Measurements from ENCODE around the gene C14orf39.
A peak's percentile ranks its signal among the peaks of the same experiment; 100 is the strongest.

The C14orf39 gene

DNA sequence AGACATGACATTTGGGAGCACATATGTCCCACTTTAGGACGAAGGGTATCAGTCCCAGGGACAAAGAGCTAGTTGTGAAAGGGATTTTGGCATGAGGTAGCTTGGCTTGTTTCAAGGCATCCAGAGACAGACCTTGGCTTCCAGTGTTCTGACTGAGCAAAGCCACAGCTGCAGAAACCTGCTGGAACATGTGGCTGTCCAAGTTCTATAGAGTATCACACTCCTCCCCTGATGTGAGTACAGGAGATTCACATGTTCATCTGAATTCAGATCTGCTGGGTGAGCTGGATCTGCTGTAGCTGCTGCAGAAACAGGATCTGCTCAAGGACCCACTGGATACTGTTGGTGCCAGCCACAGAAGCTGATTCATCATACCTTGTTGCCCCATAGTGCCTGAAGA lies 10.1 kb upstream of the C14orf39 start:
- no peaks in the 10 kb centered on the region for H3K36me3 ChIP-seq (ENCODE audit: low read depth)
- H3K27ac ChIP-seq (ENCODE audit: poor library complexity, severe bottlenecking): no peak overlapping the region
- no peak overlapping the region for H3K4me3 ChIP-seq (ENCODE audit: severe bottlenecking)
- no peaks in the 10 kb centered on the region for H3K9me3 ChIP-seq (ENCODE audit: severe bottlenecking)
- no peak for ATAC-seq (ENCODE audit: low read depth)
- TF ChIP-seq, protein P1, sequence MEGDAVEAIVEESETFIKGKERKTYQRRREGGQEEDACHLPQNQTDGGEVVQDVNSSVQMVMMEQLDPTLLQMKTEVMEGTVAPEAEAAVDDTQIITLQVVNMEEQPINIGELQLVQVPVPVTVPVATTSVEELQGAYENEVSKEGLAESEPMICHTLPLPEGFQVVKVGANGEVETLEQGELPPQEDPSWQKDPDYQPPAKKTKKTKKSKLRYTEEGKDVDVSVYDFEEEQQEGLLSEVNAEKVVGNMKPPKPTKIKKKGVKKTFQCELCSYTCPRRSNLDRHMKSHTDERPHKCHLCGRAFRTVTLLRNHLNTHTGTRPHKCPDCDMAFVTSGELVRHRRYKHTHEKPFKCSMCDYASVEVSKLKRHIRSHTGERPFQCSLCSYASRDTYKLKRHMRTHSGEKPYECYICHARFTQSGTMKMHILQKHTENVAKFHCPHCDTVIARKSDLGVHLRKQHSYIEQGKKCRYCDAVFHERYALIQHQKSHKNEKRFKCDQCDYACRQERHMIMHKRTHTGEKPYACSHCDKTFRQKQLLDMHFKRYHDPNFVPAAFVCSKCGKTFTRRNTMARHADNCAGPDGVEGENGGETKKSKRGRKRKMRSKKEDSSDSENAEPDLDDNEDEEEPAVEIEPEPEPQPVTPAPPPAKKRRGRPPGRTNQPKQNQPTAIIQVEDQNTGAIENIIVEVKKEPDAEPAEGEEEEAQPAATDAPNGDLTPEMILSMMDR (IDR thresholded peaks at IDR 0.05; ENCODE audit: poor library complexity, severe bottlenecking): no peak
- H3K27me3 ChIP-seq (ENCODE audit: insufficient read depth, poor library complexity, severe bottlenecking): peaks cover 42% of the 10 kb centered on the region
- no peak for DNase-seq (ENCODE audit: low spot score)
- H3K4me1 ChIP-seq (ENCODE audit: insufficient read depth, poor library complexity, severe bottlenecking): no peaks in the 10 kb centered on the region

DNA sequence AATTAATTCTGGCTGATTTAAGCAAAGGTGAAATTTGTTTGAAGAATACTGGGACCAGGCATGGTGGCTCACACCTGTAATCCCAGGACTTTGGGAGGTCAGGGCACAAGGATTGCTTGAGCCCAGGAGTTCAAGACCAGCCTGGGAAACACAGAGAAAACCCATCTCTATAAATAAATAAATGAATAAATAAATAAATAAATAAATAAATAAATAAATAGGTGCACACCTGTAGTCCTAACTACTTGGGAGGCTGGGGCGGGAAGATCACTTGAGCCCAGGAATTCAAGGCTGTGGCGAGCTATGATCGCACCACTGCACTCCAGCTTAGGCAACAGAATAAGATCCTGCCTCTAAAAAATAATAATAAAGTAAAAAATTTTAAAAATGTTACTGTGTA lies 4.4 kb upstream of the C14orf39 start:
- Histone ChIP-seq H3K9me3 (ENCODE audit: severe bottlenecking) (no peaks in the 10 kb centered on the region), H3K36me3 (ENCODE audit: low read depth) (no peaks in the 10 kb centered on the region), H3K27me3 (ENCODE audit: insufficient read depth, poor library complexity, severe bottlenecking) (peaks cover 54% of the 10 kb centered on the region), H3K4me1 (ENCODE audit: insufficient read depth, poor library complexity, severe bottlenecking) (no peaks in the 10 kb centered on the region), H3K4me3 (ENCODE audit: severe bottlenecking) (no peak overlapping the region), H3K27ac (ENCODE audit: poor library complexity, severe bottlenecking) (no peak overlapping the region)
- DNase-seq (ENCODE audit: low spot score): no peak
- TF ChIP-seq, protein P1 (IDR thresholded peaks at IDR 0.05; ENCODE audit: poor library complexity, severe bottlenecking): no peak
- ATAC-seq (ENCODE audit: low read depth): no peak

DNA sequence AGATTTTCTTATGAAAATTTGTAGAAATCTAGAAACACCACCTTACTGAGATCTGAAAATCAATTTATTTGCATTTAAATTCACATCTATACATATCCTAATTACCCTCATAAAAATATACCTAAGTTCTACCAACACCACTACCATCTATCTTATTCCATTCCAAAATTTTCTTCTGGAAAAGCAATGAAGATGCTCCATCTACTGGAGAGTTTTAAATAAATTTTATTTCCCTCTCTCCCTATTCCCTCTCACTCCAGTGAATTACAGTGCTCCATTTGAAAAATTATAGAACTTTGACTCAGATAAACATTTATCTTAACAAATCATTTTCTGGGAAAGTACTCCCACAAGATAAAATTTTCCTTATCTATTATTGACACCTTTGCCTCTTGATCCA lies 2.3 kb upstream of the C14orf39 start:
- Histone ChIP-seq H3K27ac (ENCODE audit: poor library complexity, severe bottlenecking) (no peak overlapping the region), H3K9me3 (ENCODE audit: severe bottlenecking) (no peaks in the 10 kb centered on the region), H3K27me3 (ENCODE audit: insufficient read depth, poor library complexity, severe bottlenecking) (peaks cover 75% of the 10 kb centered on the region), H3K4me3 (ENCODE audit: severe bottlenecking) (no peak overlapping the region), H3K36me3 (ENCODE audit: low read depth) (no peaks in the 10 kb centered on the region), H3K4me1 (ENCODE audit: insufficient read depth, poor library complexity, severe bottlenecking) (no peaks in the 10 kb centered on the region)
- DNase-seq (ENCODE audit: low spot score) (no peak), ATAC-seq (ENCODE audit: low read depth) (peak; percentile 59; the same call in 2 of the 3 replicates)
- TF ChIP-seq, protein P1 (IDR thresholded peaks at IDR 0.05; ENCODE audit: poor library complexity, severe bottlenecking): peak; percentile 63

DNA sequence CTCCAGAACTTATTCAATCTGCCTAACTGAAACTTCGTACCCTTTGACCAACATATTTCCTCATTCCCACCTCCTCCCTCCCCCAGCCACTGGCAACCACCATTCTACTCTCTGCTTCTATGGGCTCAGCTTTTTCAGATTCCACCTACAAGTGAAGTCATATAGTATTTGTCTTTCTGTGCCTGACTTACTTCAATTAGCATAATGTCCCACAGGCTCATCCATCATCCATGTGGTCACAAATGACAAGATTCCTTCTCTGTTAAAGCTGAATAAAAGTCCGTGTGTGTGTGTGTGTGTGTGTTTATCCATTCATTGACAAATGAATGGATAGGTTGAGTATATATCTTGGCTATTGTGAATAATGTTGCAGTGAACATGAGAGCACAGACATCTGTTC lies 1.3 kb upstream of the C14orf39 start:
- H3K36me3 ChIP-seq (ENCODE audit: low read depth): no peaks in the 10 kb centered on the region
- H3K27me3 ChIP-seq (ENCODE audit: insufficient read depth, poor library complexity, severe bottlenecking): peaks cover 84% of the 10 kb centered on the region
- TF ChIP-seq, protein P1 (IDR thresholded peaks at IDR 0.05; ENCODE audit: poor library complexity, severe bottlenecking): no peak
- no peak for DNase-seq (ENCODE audit: low spot score)
- no peak for ATAC-seq (ENCODE audit: low read depth)
- H3K9me3 ChIP-seq (ENCODE audit: severe bottlenecking): no peaks in the 10 kb centered on the region
- H3K27ac ChIP-seq (ENCODE audit: poor library complexity, severe bottlenecking): no peak overlapping the region
- H3K4me3 ChIP-seq (ENCODE audit: severe bottlenecking): no peak overlapping the region
- no peaks in the 10 kb centered on the region for H3K4me1 ChIP-seq (ENCODE audit: insufficient read depth, poor library complexity, severe bottlenecking)

DNA sequence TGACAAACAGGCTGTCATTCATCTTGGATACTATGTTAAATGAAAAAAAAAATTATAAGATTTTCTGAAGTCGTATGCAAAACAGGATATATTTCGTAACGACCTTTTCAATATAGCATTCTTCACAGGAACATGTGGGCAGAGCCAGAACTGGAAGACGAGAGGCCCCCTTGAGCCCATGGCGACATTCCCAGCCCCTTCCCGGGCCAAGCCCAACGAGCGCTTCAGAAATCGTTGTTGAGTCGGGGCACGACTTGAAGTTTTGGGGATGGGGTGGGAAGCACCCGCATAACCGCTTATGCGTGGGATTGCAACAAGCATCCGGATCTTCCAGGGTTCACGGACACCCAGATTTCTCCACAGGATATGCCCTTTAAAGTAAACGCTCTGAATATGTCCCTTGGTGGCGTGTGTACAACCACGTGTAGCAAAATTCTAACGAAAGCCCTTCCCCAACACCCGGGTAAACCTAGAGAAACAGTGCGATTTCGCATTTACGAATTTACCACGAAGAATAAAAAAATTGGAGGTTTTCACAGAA lies 736 bp downstream of the C14orf39 start:
- peaks cover 82% of the 10 kb centered on the region for H3K27me3 ChIP-seq (ENCODE audit: insufficient read depth, poor library complexity, severe bottlenecking)
- TF ChIP-seq, protein P1 (IDR thresholded peaks at IDR 0.05; ENCODE audit: poor library complexity, severe bottlenecking): no peak
- DNase-seq (ENCODE audit: low spot score) (no peak), ATAC-seq (ENCODE audit: low read depth) (no peak)
- H3K36me3 ChIP-seq (ENCODE audit: low read depth): no peaks in the 10 kb centered on the region
- H3K9me3 ChIP-seq (ENCODE audit: severe bottlenecking): no peaks in the 10 kb centered on the region
- no peak overlapping the region for H3K27ac ChIP-seq (ENCODE audit: poor library complexity, severe bottlenecking)
- H3K4me3 ChIP-seq (ENCODE audit: severe bottlenecking): no peak overlapping the region
- H3K4me1 ChIP-seq (ENCODE audit: insufficient read depth, poor library complexity, severe bottlenecking): no peaks in the 10 kb centered on the region
